ENCODE measurements around the gene KIF20B. TPM values are rescaled to one million over a fixed set of nuclear protein-coding genes. Genes with fewer than 3 reads are reported as not detected.
A peak's percentile ranks its signal among the peaks of the same experiment; 100 is the strongest.

KIF20B gene
- total and polyA plus RNA-seq, 10 donors: 2.4 to 14.6 (median 8.6) TPM

- 87 to 94% (median 92%) methylated on average over 3 of the region's 3 CpGs for WGBS, 5 donors
- TF ChIP-seq POLR2A (IDR thresholded peaks at IDR 0.05) (no peak), CTCF (IDR thresholded peaks at IDR 0.05 in 8 of 11, conservative IDR thresholded peaks at IDR 0.05 in 3 of 11) (no peak), POLR2AphosphoS5 (IDR thresholded peaks at IDR 0.05) (no peak)
- intact Hi-C loops (cut with DNase I; ENCODE audit: low total_unique reads): no loop called here
- Histone ChIP-seq H3K27me3 (replicated peaks in 1 of 7) (no peaks in the 10 kb centered on the region), H3K4me1 (peaks cover 0 to 4% (median 0%) of the 10 kb centered on the region in 6 donors), H3K36me3 (peaks cover 0 to 44% (median 4%) of the 10 kb centered on the region in 6 donors), H3K9me3 (no peaks in the 10 kb centered on the region), H3K27ac (no peak overlapping the region), H3K4me3 (no peak overlapping the region)
- no peak for DNase-seq
Observed at GRCh38 chr10:89710753-89711152, 9.4 kb downstream of the KIF20B start.

GRCh38 chr10:89734616-89735015 lies 33.2 kb downstream of the KIF20B start:
- no peak overlapping the region for H3K27ac ChIP-seq
- intact Hi-C loops (cut with DNase I; ENCODE audit: low total_unique reads): no loop called here
- peaks cover 0 to 22% (median 13%) of the 10 kb centered on the region in 6 donors for H3K4me1 ChIP-seq
- TF ChIP-seq CTCF (IDR thresholded peaks at IDR 0.05 in 8 of 11, conservative IDR thresholded peaks at IDR 0.05 in 3 of 11) (no peak), POLR2A (IDR thresholded peaks at IDR 0.05) (no peak), POLR2AphosphoS5 (IDR thresholded peaks at IDR 0.05) (no peak)
- no peaks in the 10 kb centered on the region for H3K27me3 ChIP-seq (replicated peaks in 1 of 7)
- WGBS, 5 donors: 77 to 97% (median 93%) methylated on average over 3 of the region's 3 CpGs
- no peak for DNase-seq
- H3K36me3 ChIP-seq: peaks cover 0 to 57% (median 4%) of the 10 kb centered on the region in 6 donors
- H3K4me3 ChIP-seq: no peak overlapping the region
- H3K9me3 ChIP-seq: no peaks in the 10 kb centered on the region

GRCh38 chr10:89738551-89739209 lies 37.3 kb downstream of the KIF20B start:
- H3K27ac ChIP-seq: peak overlapping the region in 7 of 8 donors; percentile 14 to 66 (median 62)
- TF ChIP-seq POLR2AphosphoS5 (IDR thresholded peaks at IDR 0.05): no peak
- H3K9me3 ChIP-seq: no peaks in the 10 kb centered on the region
- 24 to 57% (median 47%) methylated on average over 2 of the region's 2 CpGs for WGBS, 5 donors
- H3K4me1 ChIP-seq: peaks cover 0 to 25% (median 13%) of the 10 kb centered on the region in 6 donors
- intact Hi-C loops (cut with DNase I; ENCODE audit: low total_unique reads): no loop called here
- no peak overlapping the region for H3K4me3 ChIP-seq
- H3K27me3 ChIP-seq (replicated peaks in 1 of 7): no peaks in the 10 kb centered on the region
- peaks cover 0 to 62% (median 1%) of the 10 kb centered on the region in 6 donors for H3K36me3 ChIP-seq
- no peak for DNase-seq

GRCh38 chr10:89741126-89741762 lies 39.9 kb downstream of the KIF20B start:
- Histone ChIP-seq H3K4me1 (peaks cover 0 to 25% (median 13%) of the 10 kb centered on the region in 6 donors), H3K9me3 (no peaks in the 10 kb centered on the region), H3K27me3 (replicated peaks in 1 of 7) (no peaks in the 10 kb centered on the region), H3K4me3 (no peak overlapping the region), H3K27ac (no peak overlapping the region), H3K36me3 (peaks cover 0 to 81% (median 9%) of the 10 kb centered on the region in 6 donors)
- WGBS, 5 donors: 93 to 97% (median 95%) methylated on average over 4 of the region's 4 CpGs
- intact Hi-C loops (cut with DNase I; ENCODE audit: low total_unique reads): no loop called here
- no peak for TF ChIP-seq POLR2AphosphoS5 (IDR thresholded peaks at IDR 0.05)
- TF ChIP-seq POLR2A (IDR thresholded peaks at IDR 0.05): no peak
- TF ChIP-seq CTCF (IDR thresholded peaks at IDR 0.05 in 8 of 11, conservative IDR thresholded peaks at IDR 0.05 in 3 of 11): no peak
- DNase-seq: no peak

Data from spleen (tissue), 11 donors.